Right atrium auricular region (tissue), 2 donors: ENCODE results near the gene LYPD5. TPM values are rescaled to one million over a fixed set of nuclear protein-coding genes. Genes with fewer than 3 reads are reported as not detected.

Experiments
- DNase-seq: peaks from one replicate; pipeline ENCODE4 v3.0.0-alpha.2; 2019; ENCODE audit warnings: low spot score
- H3K27ac ChIP-seq, 2 donors: fragments of 200-600 bp; sonication (generic); 1 replicate in 1 of 2; 2 replicates in 1 of 2; pipeline ENCODE4 v1.5.1; 2016 to 2019
- H3K27me3 ChIP-seq, 2 donors: fragments of 200-600 bp; sonication (generic); one replicate each; pipeline versions ENCODE4 v1.5.1 to v1.6.0; 2017 to 2019
- H3K36me3 ChIP-seq: fragments of 200-600 bp; sonication (generic); one replicate; pipeline ENCODE4 v1.5.1; 2016
- H3K4me1 ChIP-seq, 2 donors: fragments of 200-600 bp; sonication (generic); one replicate each; pipeline versions ENCODE4 v1.5.1 to v1.6.0; 2017 to 2019
- H3K4me3 ChIP-seq, 2 donors: fragments of 200-600 bp; sonication (generic); 1 replicate in 1 of 2; 2 replicates in 1 of 2; pipeline ENCODE4 v1.5.1; 2017 to 2019; ENCODE audit warnings: mild to moderate bottlenecking in 1 of 2, moderate library complexity in 1 of 2
- H3K9me3 ChIP-seq, 2 donors: fragments of 200-600 bp; sonication (generic); one replicate each; pipeline ENCODE4 v1.5.1; 2019
- total RNA-seq, 2 donors: library from RNA; depleted of rRNA; stranded (reverse); fragments of >200 nt; gene quantifications; one replicate each; pipeline ENCODE4 v1.1.0, GENCODE V29; 2016
- TF ChIP-seq, protein P1 (sequence below), 2 donors: fragments of 200-600 bp; sonication (generic); IDR thresholded peaks; one replicate each; pipeline ENCODE4 v1.5.1; 2019; ENCODE audit warnings: antibody characterized with exemption in 2 of 2

Gene LYPD5
- total RNA-seq, 2 donors from 2014 or later, result 0.63 to 3.9 TPM

DNA sequence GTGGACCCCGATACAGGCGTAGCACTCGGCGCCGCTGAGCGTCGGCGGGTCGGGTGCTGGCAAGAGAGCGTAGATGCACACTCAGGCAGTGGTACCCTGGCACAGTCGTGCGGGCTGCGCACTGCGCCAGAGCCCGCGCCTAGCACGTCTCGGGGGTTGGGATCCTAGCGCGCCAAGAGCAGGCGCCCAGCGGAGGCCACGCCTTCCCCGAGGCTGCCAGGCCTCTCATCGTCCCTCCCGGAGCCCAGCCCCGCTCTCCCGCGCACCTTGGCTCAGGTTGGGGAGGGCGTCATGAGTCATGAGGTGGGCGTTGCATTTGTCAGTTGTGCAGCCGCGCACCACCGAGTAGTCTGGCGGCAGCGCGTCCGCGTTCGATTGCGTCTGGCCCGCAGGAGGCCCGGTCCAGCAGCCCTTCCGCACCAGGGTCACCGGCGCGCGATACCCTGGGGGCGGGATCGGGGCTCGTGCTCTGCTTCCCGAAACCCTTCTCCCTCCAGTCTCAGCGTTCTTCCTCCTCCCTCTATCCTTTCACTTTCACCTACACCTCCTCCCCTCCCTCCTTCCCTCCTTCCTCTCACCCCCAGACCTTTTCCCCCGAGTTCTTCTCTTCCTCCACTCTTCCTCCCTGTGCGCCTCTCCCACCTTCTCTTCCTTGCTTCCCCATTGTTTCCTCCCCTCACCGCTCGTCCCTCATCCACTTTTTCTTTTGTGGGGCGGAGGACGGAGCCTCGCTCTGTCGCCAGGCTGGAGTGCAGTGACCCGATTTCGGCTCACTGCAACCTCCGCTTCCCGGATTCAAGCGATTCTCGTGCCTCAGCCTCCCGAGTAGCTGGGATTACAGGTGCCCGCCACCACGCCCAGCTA is 3.5 kb downstream of the LYPD5 start:
- DNase-seq, result no peak
- no peaks in the 10 kb centered on the region for H3K9me3 ChIP-seq
- TF ChIP-seq, protein P1, sequence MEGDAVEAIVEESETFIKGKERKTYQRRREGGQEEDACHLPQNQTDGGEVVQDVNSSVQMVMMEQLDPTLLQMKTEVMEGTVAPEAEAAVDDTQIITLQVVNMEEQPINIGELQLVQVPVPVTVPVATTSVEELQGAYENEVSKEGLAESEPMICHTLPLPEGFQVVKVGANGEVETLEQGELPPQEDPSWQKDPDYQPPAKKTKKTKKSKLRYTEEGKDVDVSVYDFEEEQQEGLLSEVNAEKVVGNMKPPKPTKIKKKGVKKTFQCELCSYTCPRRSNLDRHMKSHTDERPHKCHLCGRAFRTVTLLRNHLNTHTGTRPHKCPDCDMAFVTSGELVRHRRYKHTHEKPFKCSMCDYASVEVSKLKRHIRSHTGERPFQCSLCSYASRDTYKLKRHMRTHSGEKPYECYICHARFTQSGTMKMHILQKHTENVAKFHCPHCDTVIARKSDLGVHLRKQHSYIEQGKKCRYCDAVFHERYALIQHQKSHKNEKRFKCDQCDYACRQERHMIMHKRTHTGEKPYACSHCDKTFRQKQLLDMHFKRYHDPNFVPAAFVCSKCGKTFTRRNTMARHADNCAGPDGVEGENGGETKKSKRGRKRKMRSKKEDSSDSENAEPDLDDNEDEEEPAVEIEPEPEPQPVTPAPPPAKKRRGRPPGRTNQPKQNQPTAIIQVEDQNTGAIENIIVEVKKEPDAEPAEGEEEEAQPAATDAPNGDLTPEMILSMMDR (IDR thresholded peaks at IDR 0.05), result no peak
- H3K4me1 ChIP-seq, result peaks cover 0 to 13% of the 10 kb centered on the region in 2 donors
- H3K27me3 ChIP-seq, result no peaks in the 10 kb centered on the region
- H3K36me3 ChIP-seq, result no peaks in the 10 kb centered on the region
- peak overlapping the region; percentile 10 to 49 for H3K4me3 ChIP-seq
- no peak overlapping the region for H3K27ac ChIP-seq

DNA sequence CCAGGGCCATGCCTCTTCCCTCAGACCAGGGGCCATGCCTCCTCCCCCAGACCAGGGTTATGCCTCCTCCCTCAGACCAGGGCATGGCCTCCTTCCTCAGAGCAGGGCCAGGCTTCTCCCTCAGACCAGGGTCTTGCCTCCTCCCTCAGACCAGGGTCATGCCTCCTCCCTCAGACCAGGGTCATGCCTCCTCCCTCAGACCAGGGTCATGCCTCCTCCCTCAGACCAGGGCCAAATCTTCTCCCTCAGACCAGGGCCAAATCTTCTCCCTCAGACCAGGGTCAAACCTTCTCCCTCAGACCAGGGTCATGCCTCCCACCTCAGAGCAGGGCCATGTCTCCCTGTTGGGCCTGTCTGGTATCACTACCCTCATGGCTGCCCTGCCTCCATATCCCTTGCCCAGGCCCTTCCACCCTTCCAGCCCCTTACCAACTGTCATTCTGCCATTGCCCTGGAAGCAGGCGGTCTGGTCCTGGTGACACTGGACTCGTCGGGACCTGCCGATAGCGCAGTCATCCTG is 4.2 kb downstream of the LYPD5 start:
- H3K27ac ChIP-seq, result no peak overlapping the region
- H3K9me3 ChIP-seq, result no peaks in the 10 kb centered on the region
- no peaks in the 10 kb centered on the region for H3K27me3 ChIP-seq
- H3K36me3 ChIP-seq, result no peaks in the 10 kb centered on the region
- peak overlapping the region in 1 of 2 donors; percentile 49 for H3K4me3 ChIP-seq
- TF ChIP-seq, protein P1 (IDR thresholded peaks at IDR 0.05), result no peak
- DNase-seq, result no peak
- peaks cover 0 to 13% of the 10 kb centered on the region in 2 donors for H3K4me1 ChIP-seq

DNA sequence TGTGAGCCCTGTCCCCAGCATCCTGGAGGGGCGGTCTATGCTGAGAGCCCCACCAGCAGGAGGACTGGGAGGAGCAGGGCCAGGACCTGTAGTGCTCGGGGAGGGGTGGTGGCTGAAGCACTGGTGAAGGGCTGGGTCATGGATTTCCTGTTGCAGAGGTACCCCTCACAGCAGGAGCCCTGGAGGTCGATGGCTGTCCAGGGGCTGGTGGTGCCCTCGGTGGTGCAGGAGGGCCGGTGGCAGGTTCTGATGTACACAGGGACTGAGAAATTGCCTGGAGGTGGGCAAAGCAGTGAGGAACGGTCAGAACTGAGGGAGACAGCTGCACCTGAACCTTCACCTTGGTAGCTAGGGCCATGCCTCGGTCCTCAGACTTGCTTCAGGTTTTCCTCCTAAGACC is 4.7 kb downstream of the LYPD5 start:
- Histone ChIP-seq H3K27me3 (no peaks in the 10 kb centered on the region), H3K36me3 (no peaks in the 10 kb centered on the region), H3K4me3 (no peak overlapping the region), H3K9me3 (no peaks in the 10 kb centered on the region), H3K4me1 (peaks cover 0 to 13% of the 10 kb centered on the region in 2 donors), H3K27ac (no peak overlapping the region)
- DNase-seq, result no peak
- TF ChIP-seq, protein P1 (IDR thresholded peaks at IDR 0.05), result no peak

DNA sequence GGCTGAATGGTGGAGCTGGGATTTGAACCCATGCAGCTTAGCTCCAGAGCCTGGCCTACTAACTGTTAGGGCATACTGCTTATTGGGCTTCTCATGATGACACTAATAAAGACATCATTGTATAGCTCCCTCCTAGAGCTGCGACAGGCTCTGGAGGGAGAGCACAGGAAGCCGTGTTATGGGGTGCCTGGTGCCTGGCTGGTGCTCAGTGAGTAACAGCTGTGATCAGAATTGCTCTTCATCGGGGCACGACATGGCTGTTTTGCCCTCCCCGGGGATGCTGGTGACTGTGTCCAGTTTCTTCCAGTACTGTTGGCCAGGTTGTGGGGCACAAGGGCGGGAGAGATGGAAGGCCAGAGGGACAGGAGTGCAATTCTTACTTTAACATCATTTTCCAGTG is 5.1 kb downstream of the LYPD5 start:
- TF ChIP-seq, protein P1 (IDR thresholded peaks at IDR 0.05), result no peak
- H3K36me3 ChIP-seq, result no peaks in the 10 kb centered on the region
- H3K4me1 ChIP-seq, result peaks cover 0 to 13% of the 10 kb centered on the region in 2 donors
- no peak overlapping the region for H3K27ac ChIP-seq
- H3K9me3 ChIP-seq, result no peaks in the 10 kb centered on the region
- no peaks in the 10 kb centered on the region for H3K27me3 ChIP-seq
- no peak for DNase-seq
- H3K4me3 ChIP-seq, result no peak overlapping the region

DNA sequence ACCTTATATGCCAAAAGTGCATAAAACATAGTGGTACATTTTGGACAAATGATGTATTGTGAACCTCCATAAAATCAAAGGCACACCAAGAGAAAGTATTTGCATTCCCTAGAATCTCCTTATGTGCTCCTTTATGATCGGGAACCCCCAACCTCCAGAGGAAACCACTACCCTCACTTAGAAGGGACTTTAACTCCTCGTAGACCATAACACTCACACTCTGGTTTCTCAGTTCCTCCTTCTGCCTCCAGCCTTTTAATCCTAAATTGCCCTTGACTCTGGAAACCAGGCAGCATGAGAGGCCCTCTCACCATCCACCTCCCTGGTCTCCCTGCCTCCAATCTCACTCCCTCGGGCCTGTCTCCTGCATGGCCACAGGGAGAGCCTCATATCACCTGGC is 11.7 kb downstream of the LYPD5 start:
- TF ChIP-seq, protein P1 (IDR thresholded peaks at IDR 0.05), result no peak

More for the DNA sequence above, 11.7 kb downstream of the LYPD5 start:
- no peaks in the 10 kb centered on the region for H3K36me3 ChIP-seq
- DNase-seq, result no peak
- H3K9me3 ChIP-seq, result no peaks in the 10 kb centered on the region
- no peaks in the 10 kb centered on the region for H3K4me1 ChIP-seq
- no peak overlapping the region for H3K27ac ChIP-seq
- no peaks in the 10 kb centered on the region for H3K27me3 ChIP-seq
- H3K4me3 ChIP-seq, result no peak overlapping the region
